ENCODE results near the gene PTP4A1. TPM values are rescaled to one million over a fixed set of nuclear protein-coding genes. Genes with fewer than 3 reads are reported as not detected.

Gene PTP4A1
- total and polyA plus RNA-seq, 2 of the 13 experiments (the other 11 are each of a cell fraction or from before 2014, with no cell fraction given): 141 to 376 TPM

GRCh38 chr6:63573899-63574553 lies 1.7 kb downstream of the PTP4A1 start (continued):
- TF ChIP-seq ZNF883 (CRISPR knock-in tag; IDR thresholded peaks at IDR 0.05; ENCODE audit: not compliant biosample characterization) (no peak), ZNF17 (CRISPR knock-in tag; IDR thresholded peaks at IDR 0.05) (no peak), ZSCAN9 (CRISPR knock-in tag; IDR thresholded peaks at IDR 0.05; ENCODE audit: borderline replicate concordance) (0 out of 2 replicates have a peak, but pooled peaks have one; percentile 21), ZNF878 (CRISPR knock-in tag; IDR thresholded peaks at IDR 0.05) (peak; percentile 15; the same call in 1 of the 2 replicates), RFX5 (IDR thresholded peaks at IDR 0.05; ENCODE audit: low read depth, low read length) (no peak), NFATC3 (CRISPR knock-in tag; IDR thresholded peaks at IDR 0.05) (no peak), ZNF674 (CRISPR knock-in tag; IDR thresholded peaks at IDR 0.05; ENCODE audit: low read depth) (no peak), GLI4 (CRISPR knock-in tag; IDR thresholded peaks at IDR 0.05; ENCODE audit: borderline replicate concordance) (no peak), ZSCAN5A (CRISPR knock-in tag; IDR thresholded peaks at IDR 0.05; ENCODE audit: borderline replicate concordance) (peak; percentile 71; the same call in 1 of the 2 replicates), TSC22D2 (CRISPR knock-in tag; IDR thresholded peaks at IDR 0.05; ENCODE audit: borderline replicate concordance) (no peak), ZNF275 (CRISPR knock-in tag; IDR thresholded peaks at IDR 0.05; ENCODE audit: borderline replicate concordance) (no peak), THAP8 (CRISPR knock-in tag; IDR thresholded peaks at IDR 0.05; ENCODE audit: borderline replicate concordance) (0 out of 2 replicates have a peak, but pooled peaks have one; percentile 9), JDP2 (CRISPR knock-in tag; IDR thresholded peaks at IDR 0.05; ENCODE audit: borderline replicate concordance) (no peak), ZBTB43 (CRISPR knock-in tag; conservative IDR thresholded peaks at IDR 0.05) (no peak), ZBTB7B (CRISPR knock-in tag; IDR thresholded peaks at IDR 0.05) (peak; percentile 23; the same call in 1 of the 2 replicates), HNF1A (IDR thresholded peaks at IDR 0.05; ENCODE audit: low read depth) (no peak), HNF1A (CRISPR knock-in tag; IDR thresholded peaks at IDR 0.05; ENCODE audit: borderline replicate concordance) (peak; percentile 29; the same call in 1 of the 2 replicates), JARID2 (CRISPR knock-in tag; IDR thresholded peaks at IDR 0.05; ENCODE audit: insufficient replicate concordance) (no peak), AHR (CRISPR knock-in tag; IDR thresholded peaks at IDR 0.05) (no peak), MATR3 (CRISPR knock-in tag; IDR thresholded peaks at IDR 0.05) (no peak), ATF1 (CRISPR knock-in tag; IDR thresholded peaks at IDR 0.05) (peak; percentile 54; the same call in 1 of the 2 replicates)
